Mammary epithelial cell (primary cell): ENCODE results near the gene NACC2.

Experiments used
- EZH2 ChIP-seq: IDR thresholded peaks from 2 replicates; pipeline ENCODE4 v1.6.1; 2012; ENCODE audit warnings: low read length, inconsistent platforms, borderline replicate concordance
- TF ChIP-seq, protein P1 (sequence below), 2 donors: IDR thresholded peaks in 1 of 2; conservative IDR thresholded peaks in 1 of 2; 2 replicates each; pipeline ENCODE4 v1.5.1; 2011 to 2012; ENCODE audit warnings: inconsistent platforms in 2 of 2, low read length in 2 of 2, mild to moderate bottlenecking in 2 of 2, control low read depth in 1 of 2, low read depth in 1 of 2; ENCODE audit not compliant: insufficient read depth in 1 of 2; ENCODE audit errors: extremely low read depth in 1 of 2

DNA sequence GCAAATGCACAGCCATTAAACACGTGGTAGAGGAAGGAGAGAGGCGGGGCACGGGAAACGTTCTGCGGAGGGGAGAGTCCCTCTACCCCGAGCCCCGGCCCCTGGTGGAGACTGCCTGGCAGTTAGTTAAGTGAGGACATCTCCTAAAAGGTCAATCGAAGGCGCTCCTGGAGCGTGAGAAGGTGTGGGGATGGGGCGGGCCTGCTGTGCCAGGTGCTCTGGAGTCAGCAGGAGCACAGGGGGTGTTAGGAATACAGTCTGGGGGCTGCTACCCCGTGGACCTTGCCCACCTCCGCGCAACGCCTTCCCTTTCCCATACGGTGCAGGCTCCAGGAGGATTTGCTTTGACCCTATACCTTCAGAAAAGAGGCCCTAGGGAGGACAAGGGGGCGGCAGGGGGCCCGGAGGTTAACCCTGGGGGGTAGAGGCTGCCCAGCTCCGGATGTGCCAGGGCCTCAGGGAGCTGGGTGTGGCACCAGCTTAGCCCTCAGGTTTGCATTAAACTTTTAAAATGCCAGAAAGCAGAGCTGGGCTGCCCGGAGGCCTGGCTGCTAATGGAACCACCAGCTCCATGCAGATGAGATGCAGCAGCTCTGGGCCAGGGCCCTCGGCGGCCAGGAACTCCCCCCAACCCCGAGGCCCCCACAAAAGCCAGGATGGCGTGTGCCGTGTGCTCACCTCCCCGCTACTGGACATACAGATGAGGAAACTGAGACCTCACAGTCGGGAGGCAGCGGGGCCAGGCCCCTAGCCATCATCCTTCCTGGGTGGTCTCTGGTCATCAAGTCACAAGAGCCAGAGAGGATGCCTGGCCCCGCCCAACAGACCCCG lies 39.2 kb downstream of the NACC2 start:
- TF ChIP-seq EZH2, result no peak
- TF ChIP-seq, protein P1, sequence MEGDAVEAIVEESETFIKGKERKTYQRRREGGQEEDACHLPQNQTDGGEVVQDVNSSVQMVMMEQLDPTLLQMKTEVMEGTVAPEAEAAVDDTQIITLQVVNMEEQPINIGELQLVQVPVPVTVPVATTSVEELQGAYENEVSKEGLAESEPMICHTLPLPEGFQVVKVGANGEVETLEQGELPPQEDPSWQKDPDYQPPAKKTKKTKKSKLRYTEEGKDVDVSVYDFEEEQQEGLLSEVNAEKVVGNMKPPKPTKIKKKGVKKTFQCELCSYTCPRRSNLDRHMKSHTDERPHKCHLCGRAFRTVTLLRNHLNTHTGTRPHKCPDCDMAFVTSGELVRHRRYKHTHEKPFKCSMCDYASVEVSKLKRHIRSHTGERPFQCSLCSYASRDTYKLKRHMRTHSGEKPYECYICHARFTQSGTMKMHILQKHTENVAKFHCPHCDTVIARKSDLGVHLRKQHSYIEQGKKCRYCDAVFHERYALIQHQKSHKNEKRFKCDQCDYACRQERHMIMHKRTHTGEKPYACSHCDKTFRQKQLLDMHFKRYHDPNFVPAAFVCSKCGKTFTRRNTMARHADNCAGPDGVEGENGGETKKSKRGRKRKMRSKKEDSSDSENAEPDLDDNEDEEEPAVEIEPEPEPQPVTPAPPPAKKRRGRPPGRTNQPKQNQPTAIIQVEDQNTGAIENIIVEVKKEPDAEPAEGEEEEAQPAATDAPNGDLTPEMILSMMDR (conservative IDR thresholded peaks at IDR 0.05 in 1 of 2, IDR thresholded peaks at IDR 0.05 in 1 of 2; ENCODE audit: extremely low read depth in 1 of 2, insufficient read depth in 1 of 2, low read depth in 1 of 2, low read length in 2 of 2), result no peak
